ENCODE results near the gene FGGY. TPM values are rescaled to one million over a fixed set of nuclear protein-coding genes. Genes with fewer than 3 reads are reported as not detected.

Gene FGGY
- total and polyA plus RNA-seq, 8 donors = 6.2 to 27.0 (median 16.0) TPM

- WGBS, 2 donors = 18 to 27% methylated on average over 2 of the region's 2 CpGs
- H3K4me3 ChIP-seq = no peak overlapping the region
- TF ChIP-seq, protein P1, sequence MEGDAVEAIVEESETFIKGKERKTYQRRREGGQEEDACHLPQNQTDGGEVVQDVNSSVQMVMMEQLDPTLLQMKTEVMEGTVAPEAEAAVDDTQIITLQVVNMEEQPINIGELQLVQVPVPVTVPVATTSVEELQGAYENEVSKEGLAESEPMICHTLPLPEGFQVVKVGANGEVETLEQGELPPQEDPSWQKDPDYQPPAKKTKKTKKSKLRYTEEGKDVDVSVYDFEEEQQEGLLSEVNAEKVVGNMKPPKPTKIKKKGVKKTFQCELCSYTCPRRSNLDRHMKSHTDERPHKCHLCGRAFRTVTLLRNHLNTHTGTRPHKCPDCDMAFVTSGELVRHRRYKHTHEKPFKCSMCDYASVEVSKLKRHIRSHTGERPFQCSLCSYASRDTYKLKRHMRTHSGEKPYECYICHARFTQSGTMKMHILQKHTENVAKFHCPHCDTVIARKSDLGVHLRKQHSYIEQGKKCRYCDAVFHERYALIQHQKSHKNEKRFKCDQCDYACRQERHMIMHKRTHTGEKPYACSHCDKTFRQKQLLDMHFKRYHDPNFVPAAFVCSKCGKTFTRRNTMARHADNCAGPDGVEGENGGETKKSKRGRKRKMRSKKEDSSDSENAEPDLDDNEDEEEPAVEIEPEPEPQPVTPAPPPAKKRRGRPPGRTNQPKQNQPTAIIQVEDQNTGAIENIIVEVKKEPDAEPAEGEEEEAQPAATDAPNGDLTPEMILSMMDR (IDR thresholded peaks at IDR 0.05) = no peak
- intact Hi-C loops (cut with DNase I) = no loop called here
- H3K27me3 ChIP-seq = no peaks in the 10 kb centered on the region
- DNase-seq (no peak), FAIRE-seq (no peak), ATAC-seq (peak in 2 of 4 donors; percentile 21 to 38)
- H3K4me1 ChIP-seq = no peaks in the 10 kb centered on the region
- no peak overlapping the region for H3K27ac ChIP-seq
- no peaks in the 10 kb centered on the region for H3K9me3 ChIP-seq
- H3K36me3 ChIP-seq = no peaks in the 10 kb centered on the region
These were observed 177.6 kb downstream of the FGGY start for GRCh38 chr1:59474496-59474895.

GRCh38 chr1:59475737-59476136, 178.8 kb downstream of the FGGY start:
- Histone ChIP-seq H3K4me1 (no peaks in the 10 kb centered on the region), H3K4me3 (no peak overlapping the region), H3K36me3 (no peaks in the 10 kb centered on the region), H3K9me3 (no peaks in the 10 kb centered on the region), H3K27ac (no peak overlapping the region), H3K27me3 (no peaks in the 10 kb centered on the region)
- TF ChIP-seq, protein P1 (IDR thresholded peaks at IDR 0.05) = no peak
- FAIRE-seq (no peak), DNase-seq (no peak), ATAC-seq (no peak)
- 96% methylated on average over 4 of the region's 4 CpGs for WGBS, 2 donors
- intact Hi-C loops (cut with DNase I) = no loop called here

- Histone ChIP-seq H3K27ac (no peak overlapping the region), H3K36me3 (no peaks in the 10 kb centered on the region), H3K9me3 (no peaks in the 10 kb centered on the region), H3K4me3 (no peak overlapping the region), H3K27me3 (no peaks in the 10 kb centered on the region), H3K4me1 (no peaks in the 10 kb centered on the region)
- DNase-seq = no peak
- ATAC-seq = no peak
- TF ChIP-seq, protein P1 (IDR thresholded peaks at IDR 0.05) = no peak
- no peak for FAIRE-seq
- WGBS, 2 donors = 93 to 99% methylated on average over 6 of the region's 6 CpGs
- intact Hi-C loops (cut with DNase I) = no loop called here
These were observed 180.4 kb downstream of the FGGY start for GRCh38 chr1:59477286-59477685.

DNA sequence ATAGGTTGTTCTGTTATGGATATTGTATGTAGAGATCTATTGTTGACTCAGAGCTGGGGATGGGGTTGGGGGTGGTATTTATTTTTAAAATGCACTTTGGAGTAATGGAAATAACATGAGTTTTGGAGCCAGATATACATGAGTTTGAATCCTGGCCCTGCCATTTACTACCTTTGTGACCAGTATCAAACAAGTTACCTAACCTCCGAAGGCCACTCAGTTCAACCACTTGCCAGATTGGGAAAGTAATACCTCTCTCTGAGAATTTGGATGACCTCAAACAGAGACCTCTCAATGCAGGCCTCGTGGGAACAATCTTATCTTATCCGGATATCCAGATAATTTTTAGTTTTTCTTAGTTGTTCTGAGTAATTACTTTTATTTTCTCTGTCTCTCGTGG, 181.0 kb downstream of the FGGY start:
- no peak for ATAC-seq
- Histone ChIP-seq H3K27me3 (no peaks in the 10 kb centered on the region), H3K4me1 (no peaks in the 10 kb centered on the region), H3K27ac (no peak overlapping the region), H3K9me3 (no peaks in the 10 kb centered on the region), H3K36me3 (no peaks in the 10 kb centered on the region), H3K4me3 (no peak overlapping the region)
- intact Hi-C loops (cut with DNase I) = no loop called here
- no peak for DNase-seq
- TF ChIP-seq, protein P1 (IDR thresholded peaks at IDR 0.05) = no peak
- WGBS, 2 donors = 70 to 74% methylated on average over 4 of the region's 4 CpGs
- no peak for FAIRE-seq

DNA sequence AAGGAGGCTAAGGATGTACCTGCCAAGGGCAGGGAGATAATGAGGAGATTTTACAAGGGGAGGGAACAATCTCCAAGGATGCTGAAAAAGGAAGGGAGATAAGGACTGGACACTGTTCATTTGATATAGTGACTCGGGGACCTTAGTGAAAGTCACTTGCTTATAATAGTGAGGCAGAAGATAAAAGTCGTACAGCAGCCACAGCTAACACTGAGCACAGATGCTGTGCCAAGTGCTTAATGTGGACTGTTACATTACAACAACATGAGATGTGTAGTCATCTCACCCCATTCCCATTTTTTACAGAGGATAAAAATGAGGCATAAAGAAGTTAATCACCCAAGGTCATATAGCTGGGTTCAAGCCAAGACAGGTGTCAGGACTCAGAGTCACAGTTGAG, 181.9 kb downstream of the FGGY start:
- ATAC-seq (no peak), DNase-seq (no peak), FAIRE-seq (no peak)
- TF ChIP-seq, protein P1 (IDR thresholded peaks at IDR 0.05) = no peak
- 78 to 80% methylated on average over 2 of the region's 2 CpGs for WGBS, 2 donors
- Histone ChIP-seq H3K36me3 (no peaks in the 10 kb centered on the region), H3K9me3 (no peaks in the 10 kb centered on the region), H3K27ac (no peak overlapping the region), H3K27me3 (no peaks in the 10 kb centered on the region), H3K4me1 (no peaks in the 10 kb centered on the region), H3K4me3 (no peak overlapping the region)
- intact Hi-C loops (cut with DNase I) = no loop called here
